ENCODE data around the gene PDE6D. TPM values are rescaled to one million over a fixed set of nuclear protein-coding genes. Genes with fewer than 3 reads are reported as not detected.

Gene PDE6D
- total and polyA plus RNA-seq, 2 of the 13 experiments (the other 11 are each of a cell fraction or from before 2014, with no cell fraction given): 14.1 to 23.2 TPM

GRCh38 chr2:231708773-231709635 lies 72.1 kb downstream of the PDE6D start:
- POLR2A ChIA-PET: interaction anchor here (0.8 to 3.1 kb wide), 21 partner anchors 8 to 658 kb away, joined by 3 to 56 read pairs (median 6); partner anchors contain the start of genes COPS7B, NCL and PDE6D
- ATAC-seq (peak; percentile 4), FAIRE-seq (no peak)
- TF ChIP-seq KIAA2018 (CRISPR knock-in tag; IDR thresholded peaks at IDR 0.05; ENCODE audit: borderline replicate concordance) (no peak), KDM3A (CRISPR knock-in tag; IDR thresholded peaks at IDR 0.05; ENCODE audit: low read depth) (no peak), MXI1 (IDR thresholded peaks at IDR 0.05; ENCODE audit: borderline replicate concordance, low read depth, low read length) (no peak), NFKB2 (CRISPR knock-in tag; IDR thresholded peaks at IDR 0.05; ENCODE audit: borderline replicate concordance) (no peak), ZNF616 (CRISPR knock-in tag; IDR thresholded peaks at IDR 0.05; ENCODE audit: low read depth) (no peak), KLF9 (CRISPR knock-in tag; IDR thresholded peaks at IDR 0.05; ENCODE audit: low read depth) (no peak), ZNF34 (CRISPR knock-in tag; IDR thresholded peaks at IDR 0.05; ENCODE audit: borderline replicate concordance) (no peak), TOPORS (CRISPR knock-in tag; IDR thresholded peaks at IDR 0.05) (no peak), ZNF317 (CRISPR knock-in tag; IDR thresholded peaks at IDR 0.05) (peak; percentile 19; the same call in 1 of the 2 replicates), TFAP4 (IDR thresholded peaks at IDR 0.05; ENCODE audit: borderline replicate concordance, low read depth) (no peak), ZNF790 (CRISPR knock-in tag; IDR thresholded peaks at IDR 0.05; ENCODE audit: borderline replicate concordance) (no peak), GMEB1 (CRISPR knock-in tag; IDR thresholded peaks at IDR 0.05; ENCODE audit: borderline replicate concordance) (no peak)

More at GRCh38 chr2:231708773-231709635, 72.1 kb downstream of the PDE6D start:
- BruUV-seq (replicated peaks): TSS peak; percentile 66
- H3K4me2 ChIP-seq (ENCODE audit: low read depth, low read length): peak overlapping the region; percentile 71
- CTCF ChIA-PET (ENCODE audit: low intra/inter-chr PET ratio, low total read pairs): interaction anchor here (1.2 to 2.3 kb wide), 2 partner anchors 31 to 34 kb away, joined by 5 to 7 read pairs; no protein-coding TSS in a partner anchor
- H3K27me3 ChIP-seq (ENCODE audit: control insufficient read depth in 1 of 2, insufficient read depth in 2 of 2, low read length in 2 of 2): no peaks in the 10 kb centered on the region
- H3K36me3 ChIP-seq (replicated peaks in 1 of 2; ENCODE audit: control insufficient read depth in 1 of 2, insufficient read depth in 2 of 2, low read length in 2 of 2): peaks cover 12 to 17% of the 10 kb centered on the region in 2 experiments
- H3K4me1 ChIP-seq (ENCODE audit: insufficient read depth, low read length): peaks cover 56% of the 10 kb centered on the region
- peaks cover 30% of the 10 kb centered on the region for H4K20me1 ChIP-seq (ENCODE audit: insufficient read depth, low read length)
- H3K79me2 ChIP-seq (ENCODE audit: insufficient read depth, low read length): peaks cover 44% of the 10 kb centered on the region
- H3K27ac ChIP-seq (ENCODE audit: extremely low read length, insufficient read depth, low read length): peak overlapping the region; percentile 85
- in situ Hi-C loops (cut with HindIII; ENCODE audit: extremely low pct_ligation_motif_present, low pct_unique_long_range_greater_than_20kb) (no loop called here), intact Hi-C loops (cut with micrococcal nuclease; ENCODE audit: unreplicated experiment) (loop anchor here (10.0 kb wide), 1 partner anchor 664 kb away; no protein-coding TSS in a partner anchor)
- H3K9me3 ChIP-seq (ENCODE audit: low read length): no peaks in the 10 kb centered on the region
- WGBS (ENCODE audit: low lambda C conversion rate): under 1% methylated on average over 44 of the region's 118 CpGs
- H3K9ac ChIP-seq (ENCODE audit: insufficient read depth, low read depth, low read length): peak overlapping the region; percentile 99
- H2AFZ ChIP-seq (ENCODE audit: low read length): no peak overlapping the region
- peak overlapping the region; percentile 75 to 97 (median 83) for H3K4me3 ChIP-seq (replicated peaks in 1 of 3; ENCODE audit: insufficient read depth in 1 of 3, low read depth in 2 of 3, low read length in 3 of 3)
- DNase-seq (ENCODE audit: low spot score): no peak
